ENCODE data around the gene GAST.

DNA sequence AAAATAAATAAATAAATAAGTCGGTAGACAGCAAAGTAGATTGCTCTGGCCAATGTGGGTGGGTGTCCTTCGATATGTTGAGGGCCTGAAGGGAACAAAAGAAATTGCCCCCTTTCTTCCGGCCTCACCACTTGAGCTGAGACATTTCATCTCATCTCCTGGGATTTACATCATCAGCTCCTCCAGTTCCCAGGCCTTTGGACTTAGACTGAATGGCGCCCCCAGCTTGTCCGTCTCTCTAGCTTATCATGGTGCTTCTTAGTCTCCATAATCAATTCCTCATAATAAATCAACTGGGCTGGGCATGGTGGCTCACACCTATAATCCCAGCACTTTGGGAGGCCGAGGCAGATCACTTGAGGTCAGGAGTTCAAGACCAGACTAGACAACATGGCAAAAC, 36.1 kb downstream of the GAST start:
- TF ChIP-seq EZH2 (IDR thresholded peaks at IDR 0.05): no peak
- no peak for TF ChIP-seq CTCF (IDR thresholded peaks at IDR 0.05)
- TF ChIP-seq EZH2phosphoT487 (IDR thresholded peaks at IDR 0.05): no peak
